HG03342 (cell line): ENCODE results near the gene EFCAB6.

Experiments
- ATAC-seq: cut with Tn5 transposase; IDR thresholded peaks from one replicate; pipeline ENCODE4 v1.9.1; 2021; ENCODE audit warnings: mild to moderate bottlenecking, moderate library complexity; ENCODE audit not compliant: unreplicated experiment

EFCAB6 gene

GRCh38 chr22:43643387-43643786 lies 168.7 kb downstream of the EFCAB6 start:
- ATAC-seq = no peak

- no peak for ATAC-seq
Measured at GRCh38 chr22:43642319-43643206, 169.5 kb downstream of the EFCAB6 start.

GRCh38 chr22:43639228-43639948 lies 172.7 kb downstream of the EFCAB6 start:
- ATAC-seq = no peak

GRCh38 chr22:43637275-43638260 lies 174.5 kb downstream of the EFCAB6 start:
- ATAC-seq = no peak

- no peak for ATAC-seq
Measured at GRCh38 chr22:43636086-43636485, 176.0 kb downstream of the EFCAB6 start.

- ATAC-seq = no peak
Measured at GRCh38 chr22:43635101-43635500, 177.0 kb downstream of the EFCAB6 start.

- no peak for ATAC-seq
Measured at GRCh38 chr22:43634316-43634715, 177.8 kb downstream of the EFCAB6 start.

- ATAC-seq = no peak
Measured at GRCh38 chr22:43633631-43634285, 178.3 kb downstream of the EFCAB6 start.

- ATAC-seq = no peak
Measured at GRCh38 chr22:43631846-43632245, 180.3 kb downstream of the EFCAB6 start.

- no peak for ATAC-seq
Measured at GRCh38 chr22:43631201-43631600, 180.9 kb downstream of the EFCAB6 start.

- ATAC-seq = no peak
Measured at GRCh38 chr22:43630451-43630850, 181.7 kb downstream of the EFCAB6 start.

- no peak for ATAC-seq
Measured at GRCh38 chr22:43628250-43628649, 183.9 kb downstream of the EFCAB6 start.

GRCh38 chr22:43627485-43628213 lies 184.5 kb downstream of the EFCAB6 start:
- no peak for ATAC-seq

- no peak for ATAC-seq
Measured at GRCh38 chr22:43625242-43625641, 186.9 kb downstream of the EFCAB6 start.

- ATAC-seq = no peak
Measured at GRCh38 chr22:43624144-43624998, 187.7 kb downstream of the EFCAB6 start.

- ATAC-seq = no peak
Measured at GRCh38 chr22:43622886-43623285, 189.2 kb downstream of the EFCAB6 start.

- ATAC-seq = no peak
Measured at GRCh38 chr22:43620197-43620596, 191.9 kb downstream of the EFCAB6 start.

- no peak for ATAC-seq
Measured at GRCh38 chr22:43618517-43618916, 193.6 kb downstream of the EFCAB6 start.

- ATAC-seq = no peak
Measured at GRCh38 chr22:43616645-43617044, 195.5 kb downstream of the EFCAB6 start.
